Breast epithelium (tissue), 4 donors: ENCODE results near the gene NUMA1. TPM values are rescaled to one million over a fixed set of nuclear protein-coding genes. Genes with fewer than 3 reads are reported as not detected.

Source experiments
- DNase-seq, 2 donors: peaks; one replicate each; pipeline ENCODE4 v3.0.0-alpha.2; 2019; ENCODE audit warnings: low spot score in 2 of 2
- H3K27ac ChIP-seq, 2 donors: fragments of 200-600 bp; sonication (generic) in 1 of 2; one replicate each; pipeline ENCODE4 v1.5.1; 2016 to 2019; ENCODE audit warnings: mild to moderate bottlenecking in 1 of 2
- H3K27me3 ChIP-seq, 2 donors: fragments of 200-600 bp; sonication (generic) in 1 of 2; one replicate each; pipeline versions ENCODE4 v1.5.1 to v1.6.0; 2017 to 2019; ENCODE audit warnings: control low read depth in 1 of 2, mild to moderate bottlenecking in 1 of 2
- H3K36me3 ChIP-seq: fragments of 200-600 bp; one replicate; pipeline ENCODE4 v1.5.1; 2019
- H3K4me1 ChIP-seq, 2 donors: fragments of 200-600 bp; sonication (generic); one replicate each; pipeline ENCODE4 v1.5.1; 2016 to 2019; ENCODE audit warnings: control low read depth in 1 of 2
- H3K4me3 ChIP-seq, 3 donors: fragments of 200-600 bp; sonication (generic); 1 replicate in 2 of 3; 2 replicates in 1 of 3; pipeline ENCODE4 v1.5.1; 2016 to 2019; ENCODE audit warnings: mild to moderate bottlenecking in 3 of 3, moderate library complexity in 2 of 3
- H3K9me3 ChIP-seq, 2 donors: fragments of 200-600 bp; sonication (generic) in 1 of 2; one replicate each; pipeline ENCODE4 v1.5.1; 2016 to 2019; ENCODE audit warnings: control low read depth in 1 of 2
- POLR2A ChIP-seq: fragments of 450-650 bp; IDR thresholded peaks from one replicate; pipeline ENCODE4 v1.6.1; 2016; ENCODE audit warnings: antibody characterized with exemption, mild to moderate bottlenecking, moderate library complexity
- POLR2AphosphoS5 ChIP-seq, 3 donors: sonication (generic); formaldehyde crosslinking; IDR thresholded peaks; one replicate each; pipeline ENCODE4 v1.6.1; 2017; ENCODE audit warnings: antibody characterized with exemption in 3 of 3
- intact Hi-C: fragments of 100-400 bp; cut with DNase I; formaldehyde crosslinking; loops from one replicate; pipeline ENCODE4 v1.15.1; 2023; ENCODE audit warnings: low total_unique reads
- total RNA-seq, 3 donors: library from RNA; depleted of rRNA; stranded (reverse); fragments of >200 nt; gene quantifications; one replicate each; pipeline ENCODE4 v1.1.0, GENCODE V29; 2016
- TF ChIP-seq, protein P1 (sequence below), 3 donors: fragments of 450-650 bp; IDR thresholded peaks; one replicate each; pipeline ENCODE4 v1.5.1; 2016 to 2017; ENCODE audit warnings: antibody characterized with exemption in 3 of 3, mild to moderate bottlenecking in 3 of 3, moderate library complexity in 3 of 3

Gene NUMA1
- total RNA-seq, 3 donors from 2014 or later: 240 to 412 (median 283) TPM

DNA sequence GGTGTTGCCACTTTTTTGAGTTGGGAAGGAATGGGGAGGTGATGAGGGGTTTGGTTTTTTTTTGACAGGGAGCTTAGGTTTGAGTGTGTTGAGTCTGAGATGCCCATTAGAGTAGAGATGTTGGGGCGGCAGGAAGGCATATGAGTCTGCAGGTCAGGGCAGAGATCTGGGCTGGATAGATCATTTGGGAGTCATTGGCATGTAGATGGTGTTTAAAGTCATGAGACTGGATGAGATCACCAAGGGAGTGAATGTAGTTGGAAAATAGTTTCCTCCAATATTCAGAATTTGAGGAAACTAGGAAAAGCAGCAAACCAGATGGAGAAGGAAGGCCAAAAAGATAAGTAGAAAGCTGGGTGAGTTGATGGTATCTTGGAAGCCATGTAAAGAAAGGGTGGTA lies 34.2 kb upstream of the NUMA1 start:
- TF ChIP-seq, protein P1, sequence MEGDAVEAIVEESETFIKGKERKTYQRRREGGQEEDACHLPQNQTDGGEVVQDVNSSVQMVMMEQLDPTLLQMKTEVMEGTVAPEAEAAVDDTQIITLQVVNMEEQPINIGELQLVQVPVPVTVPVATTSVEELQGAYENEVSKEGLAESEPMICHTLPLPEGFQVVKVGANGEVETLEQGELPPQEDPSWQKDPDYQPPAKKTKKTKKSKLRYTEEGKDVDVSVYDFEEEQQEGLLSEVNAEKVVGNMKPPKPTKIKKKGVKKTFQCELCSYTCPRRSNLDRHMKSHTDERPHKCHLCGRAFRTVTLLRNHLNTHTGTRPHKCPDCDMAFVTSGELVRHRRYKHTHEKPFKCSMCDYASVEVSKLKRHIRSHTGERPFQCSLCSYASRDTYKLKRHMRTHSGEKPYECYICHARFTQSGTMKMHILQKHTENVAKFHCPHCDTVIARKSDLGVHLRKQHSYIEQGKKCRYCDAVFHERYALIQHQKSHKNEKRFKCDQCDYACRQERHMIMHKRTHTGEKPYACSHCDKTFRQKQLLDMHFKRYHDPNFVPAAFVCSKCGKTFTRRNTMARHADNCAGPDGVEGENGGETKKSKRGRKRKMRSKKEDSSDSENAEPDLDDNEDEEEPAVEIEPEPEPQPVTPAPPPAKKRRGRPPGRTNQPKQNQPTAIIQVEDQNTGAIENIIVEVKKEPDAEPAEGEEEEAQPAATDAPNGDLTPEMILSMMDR (IDR thresholded peaks at IDR 0.05): no peak
- TF ChIP-seq POLR2A (no peak), POLR2AphosphoS5 (IDR thresholded peaks at IDR 0.05) (no peak)

GRCh38 chr11:72112978-72113808 lies 32.9 kb upstream of the NUMA1 start:
- peaks cover 0 to 6% of the 10 kb centered on the region in 2 donors for H3K4me1 ChIP-seq
- peak overlapping the region; percentile 71 to 83 (median 72) for H3K4me3 ChIP-seq
- no peaks in the 10 kb centered on the region for H3K36me3 ChIP-seq
- no peak for DNase-seq
- no peaks in the 10 kb centered on the region for H3K9me3 ChIP-seq
- H3K27me3 ChIP-seq: no peaks in the 10 kb centered on the region
- no peak for TF ChIP-seq POLR2A
- TF ChIP-seq, protein P1 (IDR thresholded peaks at IDR 0.05): peak in 1 of 3 donors; percentile 29
- peak overlapping the region; percentile 98 to 99 for H3K27ac ChIP-seq
- intact Hi-C loops: no loop called here

More for the DNA sequence above, 34.2 kb upstream of the NUMA1 start:
- intact Hi-C loops: no loop called here
- Histone ChIP-seq H3K27ac (no peak overlapping the region), H3K4me3 (no peak overlapping the region), H3K27me3 (no peaks in the 10 kb centered on the region), H3K4me1 (peaks cover 0 to 6% of the 10 kb centered on the region in 2 donors), H3K36me3 (no peaks in the 10 kb centered on the region), H3K9me3 (no peaks in the 10 kb centered on the region)
- DNase-seq: no peak

DNA sequence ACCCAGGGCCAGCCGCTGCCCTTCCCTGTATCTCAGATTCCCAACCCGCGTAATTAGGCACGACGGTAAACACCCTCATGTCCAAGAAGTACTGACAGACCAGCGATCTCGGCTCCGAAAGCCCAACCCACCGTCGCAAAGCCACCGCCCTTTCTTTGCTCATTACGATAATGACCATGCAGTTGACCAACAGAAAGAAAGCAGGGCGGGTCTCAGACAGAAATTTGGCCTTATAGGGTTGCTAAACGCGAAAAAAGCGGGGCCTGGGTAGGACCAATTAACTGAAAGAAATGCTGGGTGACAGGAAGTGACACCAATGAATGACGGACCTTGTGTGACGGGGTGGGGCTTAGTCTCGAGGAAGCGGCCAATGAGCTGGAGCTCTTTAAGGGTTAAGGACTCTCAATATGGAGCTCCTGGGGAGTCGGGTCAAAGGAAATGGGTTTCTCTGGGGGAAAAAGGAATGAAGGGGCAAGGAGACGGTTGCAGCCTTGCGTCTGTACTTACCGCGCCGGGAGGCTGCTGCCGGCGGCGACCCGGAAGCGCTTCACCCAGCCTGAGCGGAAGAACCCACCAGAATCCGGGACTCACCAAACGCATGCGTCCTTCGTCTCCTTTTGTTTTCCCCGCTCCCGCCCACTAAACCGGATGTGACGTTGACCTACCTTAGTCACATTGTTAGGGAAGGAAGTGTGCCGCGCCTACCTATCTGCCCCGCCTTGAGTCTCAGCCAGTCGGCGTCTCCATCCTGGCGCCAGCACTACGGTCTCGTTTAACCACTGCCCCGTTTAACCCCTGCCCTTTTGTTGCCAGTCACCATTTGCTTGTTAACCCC lies 32.0 kb upstream of the NUMA1 start, which contains the start of gene ANAPC15:
TSS of gene ANAPC15 (minus strand) at position 553 of the 835 bp plus-strand sequence. CDS start 1,419 bp downstream, outside the sequence.
- no peaks in the 10 kb centered on the region for H3K36me3 ChIP-seq
- peaks cover 0 to 6% of the 10 kb centered on the region in 2 donors for H3K4me1 ChIP-seq
- no peaks in the 10 kb centered on the region for H3K9me3 ChIP-seq
- H3K27ac ChIP-seq: peak within 1 kb of the TSS; percentile 98 to 99
- DNase-seq: peak; percentile 99 to 100
- H3K4me3 ChIP-seq: peak within 1 kb of the TSS; percentile 71 to 83 (median 72)
- TF ChIP-seq POLR2A (peak; percentile 92), POLR2AphosphoS5 (IDR thresholded peaks at IDR 0.05) (peak; percentile 90 to 98 (median 91))
- TF ChIP-seq, protein P1 (IDR thresholded peaks at IDR 0.05): peak in 1 of 3 donors; percentile 33
- intact Hi-C loops: no loop called here
- no peaks in the 10 kb centered on the region for H3K27me3 ChIP-seq

DNA sequence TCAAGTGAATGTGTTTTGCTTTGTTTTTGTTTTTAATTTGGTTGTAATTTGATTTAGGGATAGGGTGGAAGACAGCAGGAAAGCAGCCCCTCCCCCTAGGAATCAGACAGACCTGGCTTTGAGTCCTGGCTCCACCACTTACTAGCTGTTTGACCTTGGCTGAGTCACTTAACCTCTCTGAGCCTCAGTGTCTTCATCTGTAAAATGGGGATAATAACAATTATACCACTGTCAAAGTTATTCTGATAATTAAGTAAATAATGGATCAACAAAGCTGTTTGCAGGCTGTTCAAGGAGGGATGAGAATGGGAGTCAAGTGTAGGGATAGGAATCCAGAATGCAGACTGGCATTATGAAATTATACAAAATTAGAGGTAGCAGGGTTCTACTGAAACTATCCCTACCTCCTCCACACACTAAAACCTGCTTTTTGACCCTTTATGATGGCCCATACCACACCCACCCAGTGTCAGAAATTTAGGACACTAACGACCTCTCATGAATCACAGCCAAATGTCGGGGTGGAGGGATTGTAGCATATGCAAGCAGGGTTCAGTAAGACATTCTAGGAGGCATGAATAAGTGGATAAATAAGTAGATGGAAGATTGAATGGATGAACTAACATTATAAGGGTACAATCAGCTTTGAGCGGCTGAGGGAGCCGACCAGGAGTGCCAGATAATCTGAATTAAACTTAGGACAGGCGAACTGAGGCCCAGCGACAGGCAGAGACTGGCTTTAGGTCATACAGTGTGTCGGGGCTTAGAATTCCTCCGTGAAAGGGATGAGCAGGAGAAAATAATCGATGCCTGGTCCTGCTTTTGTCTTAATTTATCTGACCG lies 31.2 kb upstream of the NUMA1 start:
- H3K27me3 ChIP-seq: no peaks in the 10 kb centered on the region

More for the DNA sequence above, 31.2 kb upstream of the NUMA1 start:
- H3K4me1 ChIP-seq: peaks cover 0 to 6% of the 10 kb centered on the region in 2 donors
- no peak for TF ChIP-seq POLR2A
- TF ChIP-seq POLR2AphosphoS5 (IDR thresholded peaks at IDR 0.05): no peak
- TF ChIP-seq, protein P1 (IDR thresholded peaks at IDR 0.05): no peak
- H3K36me3 ChIP-seq: no peaks in the 10 kb centered on the region
- peak overlapping the region; percentile 98 to 99 for H3K27ac ChIP-seq
- intact Hi-C loops: no loop called here
- DNase-seq: no peak
- no peaks in the 10 kb centered on the region for H3K9me3 ChIP-seq
- peak overlapping the region; percentile 71 to 83 (median 72) for H3K4me3 ChIP-seq
